ENCODE measurements around the gene YIF1A.

GRCh38 chr11:66239998-66240780 lies 48.8 kb downstream of the YIF1A start:
- TF ChIP-seq CTCF (IDR thresholded peaks at IDR 0.05) (no peak), POLR2AphosphoS5 (IDR thresholded peaks at IDR 0.05) (no peak)

Data from esophagus muscularis mucosa (tissue), 3 donors.